Spleen (tissue), 11 donors: ENCODE results near the gene PARD6G. TPM values are rescaled to one million over a fixed set of nuclear protein-coding genes. Genes with fewer than 3 reads are reported as not detected.

ENCODE experiments used
- DNase-seq: peaks from one replicate; pipeline ENCODE4 v3.0.0-alpha.2; 2020
- H3K27ac ChIP-seq, 8 donors: fragments of 200-600 bp; sonication (generic) in 7 of 8; 1 replicate in 4 of 8; 2 replicates in 4 of 8; pipeline versions ENCODE4 v1.5.0 to v1.8.0; 2016 to 2021; ENCODE audit warnings: inconsistent platforms in 4 of 8, mild to moderate bottlenecking in 4 of 8, moderate library complexity in 1 of 8
- H3K27me3 ChIP-seq, 7 donors: fragments of 200-600 bp; sonication (generic) in 6 of 7; replicated peaks in 1 of 7; 1 replicate in 4 of 7; 2 replicates in 3 of 7; pipeline versions ENCODE4 v1.5.0 to v1.8.0; 2016 to 2021; ENCODE audit warnings: inconsistent platforms in 3 of 7, mild to moderate bottlenecking in 1 of 7
- H3K36me3 ChIP-seq, 6 donors: fragments of 200-600 bp; sonication (generic) in 5 of 6; 1 replicate in 4 of 6; 2 replicates in 2 of 6; pipeline versions ENCODE4 v1.5.0 to v1.8.0; 2016 to 2021; ENCODE audit warnings: inconsistent platforms in 2 of 6
- H3K4me1 ChIP-seq, 6 donors: fragments of 200-600 bp; sonication (generic) in 5 of 6; 1 replicate in 3 of 6; 2 replicates in 3 of 6; pipeline versions ENCODE4 v1.5.0 to v1.8.0; 2016 to 2021; ENCODE audit warnings: inconsistent platforms in 3 of 6
- H3K4me3 ChIP-seq, 8 donors: fragments of 200-600 bp; sonication (generic) in 7 of 8; 1 replicate in 4 of 8; 2 replicates in 4 of 8; pipeline versions ENCODE4 v1.5.0 to v1.8.0; 2016 to 2021; ENCODE audit warnings: inconsistent platforms in 4 of 8, mild to moderate bottlenecking in 4 of 8, moderate library complexity in 2 of 8
- H3K9me3 ChIP-seq, 8 donors: fragments of 200-600 bp; sonication (generic) in 7 of 8; 1 replicate in 4 of 8; 2 replicates in 4 of 8; pipeline versions ENCODE4 v1.5.0 to v1.8.0; 2016 to 2021; ENCODE audit warnings: inconsistent platforms in 4 of 8
- POLR2A ChIP-seq, 3 donors: fragments of 450-650 bp; IDR thresholded peaks; one replicate each; pipeline ENCODE4 v1.5.1; 2017; ENCODE audit warnings: antibody characterized with exemption in 3 of 3, mild to moderate bottlenecking in 1 of 3
- POLR2AphosphoS5 ChIP-seq, 3 donors: sonication (generic); formaldehyde crosslinking; IDR thresholded peaks; one replicate each; pipeline ENCODE4 v1.5.1; 2017; ENCODE audit warnings: antibody characterized with exemption in 3 of 3
- WGBS, 5 donors: extraction: QIAGEN DNeasy Blood & Tissue Kit in 3 of 5; methylation state at CpG; one replicate each; pipeline versions ENCODE4 v1.1.5 to v1.1.7; 2013 to 2018; 5-methylcytosine and 5-hydroxymethylcytosine counted together
- intact Hi-C: fragments of 100-400 bp; cut with DNase I; formaldehyde crosslinking; loops from one replicate; pipeline ENCODE4 v1.15.0; 2023; ENCODE audit warnings: low total_unique reads
- polyA plus RNA-seq, 3 donors: library from polyadenylated mRNA; stranded (reverse); fragments of 200-250 nt; gene quantifications; one replicate each; pipeline ENCODE4 v1.2.1, GENCODE V29; 2013
- total RNA-seq, 7 donors: library from RNA; depleted of rRNA in 3 of 7; stranded (reverse); fragments of >200 nt in 3 of 7; fragmentation: NEBNext Ultra II Directional in 4 of 7; extraction: Animal tissue kit (Norgen Biotek cat#: 25700) in 4 of 7; gene quantifications; one replicate each; pipeline versions ENCODE4 v1.1.0 to v1.2.1, GENCODE V29; 2016 to 2021
- TF ChIP-seq, protein P1 (sequence below), 11 experiments: fragments of 200-600 bp in 7 of 11; fragments of 450-650 bp in 4 of 11; sonication (generic) in 4 of 11; IDR thresholded peaks in 8 of 11; conservative IDR thresholded peaks in 3 of 11; 1 replicate in 7 of 11; 2 replicates in 4 of 11; pipeline versions ENCODE4 v1.4.0 to v1.8.0; 2016 to 2021; ENCODE audit warnings: antibody characterized with exemption in 11 of 11, inconsistent platforms in 4 of 11, mild to moderate bottlenecking in 1 of 11
- donor health status: healthy with polysubstance abuse.
- donor health status: DM: no; HTN: no; CAD: no; lungs with moderate emphysema.
- donor health status: DM: no; HTN: no; CAD: no.
- donor health status: Bipolar disorder and iron deficiency.
- donor health status: healthy.
- donor health status: DM: no; HTN: no; CAD: no.
- donor health status: DM: yes; HTN: yes; CAD: no.

Gene PARD6G
- total and polyA plus RNA-seq, 10 donors: 0.30 to 6.8 (median 2.4) TPM

DNA sequence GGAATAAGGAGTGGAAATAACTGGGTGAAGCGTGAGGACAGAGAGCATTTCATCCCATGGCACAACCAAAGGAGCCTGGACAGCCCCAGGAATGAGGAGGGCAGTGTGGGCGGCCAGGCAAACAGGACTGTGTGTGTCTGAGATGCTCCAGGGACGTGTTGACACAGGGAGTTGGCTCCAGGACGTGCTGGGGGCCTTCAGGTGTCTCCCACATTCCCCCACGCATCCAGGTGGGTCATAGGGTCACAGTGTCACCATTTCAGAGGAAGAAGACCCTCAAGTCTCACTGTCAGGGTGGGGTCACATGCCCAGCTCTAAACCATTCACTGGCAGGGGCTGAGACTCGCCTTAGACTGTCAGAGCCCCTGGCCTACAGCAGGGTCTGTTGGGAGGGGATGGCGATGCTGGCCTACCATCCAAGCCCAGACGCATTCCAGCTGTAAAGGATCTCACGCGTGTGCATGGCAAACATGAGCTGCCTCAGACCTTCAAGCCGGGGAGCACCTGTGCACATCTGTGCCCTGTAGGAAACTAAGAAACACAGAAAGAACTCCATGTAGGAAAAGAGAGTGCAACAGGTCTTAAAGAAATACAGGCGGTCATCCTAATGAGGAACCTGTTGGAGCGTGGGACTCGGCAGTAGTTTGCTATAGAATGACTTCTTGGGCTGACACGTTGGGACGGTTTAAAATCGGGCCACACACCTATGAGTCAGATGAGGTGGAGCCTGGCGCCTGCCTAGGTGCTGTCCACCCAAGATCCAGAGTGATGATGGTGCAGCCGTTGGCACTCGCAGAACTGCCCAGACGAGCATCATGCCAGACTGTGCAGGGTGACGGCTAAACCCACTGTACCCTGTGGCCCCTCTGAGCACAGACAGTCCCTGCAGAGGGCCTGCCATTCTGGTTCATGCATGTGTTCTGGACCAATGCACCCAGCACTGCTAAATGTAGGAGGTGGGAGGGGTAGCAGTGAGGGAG, 17.3 kb downstream of the PARD6G start:
- Histone ChIP-seq H3K4me3 (no peak overlapping the region), H3K27me3 (peaks cover 0 to 7% (median 0%) of the 10 kb centered on the region in 7 donors), H3K27ac (no peak overlapping the region), H3K36me3 (no peaks in the 10 kb centered on the region), H3K9me3 (no peaks in the 10 kb centered on the region), H3K4me1 (no peaks in the 10 kb centered on the region)
- DNase-seq: no peak
- TF ChIP-seq POLR2AphosphoS5 (IDR thresholded peaks at IDR 0.05): no peak
- intact Hi-C loops: no loop called here
- 83 to 94% (median 91%) methylated on average over 22 of the region's 22 CpGs for WGBS, 5 donors

- DNase-seq: no peak
- WGBS, 5 donors: 67 to 89% (median 73%) methylated on average over 3 of the region's 3 CpGs
- TF ChIP-seq, protein P1, sequence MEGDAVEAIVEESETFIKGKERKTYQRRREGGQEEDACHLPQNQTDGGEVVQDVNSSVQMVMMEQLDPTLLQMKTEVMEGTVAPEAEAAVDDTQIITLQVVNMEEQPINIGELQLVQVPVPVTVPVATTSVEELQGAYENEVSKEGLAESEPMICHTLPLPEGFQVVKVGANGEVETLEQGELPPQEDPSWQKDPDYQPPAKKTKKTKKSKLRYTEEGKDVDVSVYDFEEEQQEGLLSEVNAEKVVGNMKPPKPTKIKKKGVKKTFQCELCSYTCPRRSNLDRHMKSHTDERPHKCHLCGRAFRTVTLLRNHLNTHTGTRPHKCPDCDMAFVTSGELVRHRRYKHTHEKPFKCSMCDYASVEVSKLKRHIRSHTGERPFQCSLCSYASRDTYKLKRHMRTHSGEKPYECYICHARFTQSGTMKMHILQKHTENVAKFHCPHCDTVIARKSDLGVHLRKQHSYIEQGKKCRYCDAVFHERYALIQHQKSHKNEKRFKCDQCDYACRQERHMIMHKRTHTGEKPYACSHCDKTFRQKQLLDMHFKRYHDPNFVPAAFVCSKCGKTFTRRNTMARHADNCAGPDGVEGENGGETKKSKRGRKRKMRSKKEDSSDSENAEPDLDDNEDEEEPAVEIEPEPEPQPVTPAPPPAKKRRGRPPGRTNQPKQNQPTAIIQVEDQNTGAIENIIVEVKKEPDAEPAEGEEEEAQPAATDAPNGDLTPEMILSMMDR (IDR thresholded peaks at IDR 0.05 in 8 of 11, conservative IDR thresholded peaks at IDR 0.05 in 3 of 11): no peak
- TF ChIP-seq POLR2A (IDR thresholded peaks at IDR 0.05) (no peak), POLR2AphosphoS5 (IDR thresholded peaks at IDR 0.05) (no peak)
- Histone ChIP-seq H3K36me3 (no peaks in the 10 kb centered on the region), H3K27ac (no peak overlapping the region), H3K4me1 (no peaks in the 10 kb centered on the region), H3K27me3 (peaks cover 0 to 7% (median 0%) of the 10 kb centered on the region in 7 donors), H3K4me3 (no peak overlapping the region), H3K9me3 (no peaks in the 10 kb centered on the region)
- intact Hi-C loops: no loop called here
Observed at GRCh38 chr18:80229363-80229762, 18.0 kb downstream of the PARD6G start.

GRCh38 chr18:80228051-80228848, 19.1 kb downstream of the PARD6G start:
- Histone ChIP-seq H3K27ac (no peak overlapping the region), H3K4me1 (no peaks in the 10 kb centered on the region), H3K27me3 (no peaks in the 10 kb centered on the region), H3K9me3 (no peaks in the 10 kb centered on the region), H3K36me3 (no peaks in the 10 kb centered on the region), H3K4me3 (no peak overlapping the region)
- intact Hi-C loops: no loop called here
- WGBS, 5 donors: 81 to 86% (median 83%) methylated on average over 18 of the region's 18 CpGs
- TF ChIP-seq POLR2A (IDR thresholded peaks at IDR 0.05) (no peak), POLR2AphosphoS5 (IDR thresholded peaks at IDR 0.05) (no peak)
- TF ChIP-seq, protein P1 (IDR thresholded peaks at IDR 0.05 in 8 of 11, conservative IDR thresholded peaks at IDR 0.05 in 3 of 11): no peak
- DNase-seq: no peak

GRCh38 chr18:80227472-80227871, 19.8 kb downstream of the PARD6G start:
- intact Hi-C loops: no loop called here
- TF ChIP-seq POLR2AphosphoS5 (IDR thresholded peaks at IDR 0.05) (no peak), POLR2A (IDR thresholded peaks at IDR 0.05) (no peak)
- TF ChIP-seq, protein P1 (IDR thresholded peaks at IDR 0.05 in 8 of 11, conservative IDR thresholded peaks at IDR 0.05 in 3 of 11): no peak
- WGBS, 5 donors: 70 to 92% (median 78%) methylated on average over 5 of the region's 5 CpGs
- H3K4me3 ChIP-seq: no peak overlapping the region
- H3K27ac ChIP-seq: no peak overlapping the region
- no peaks in the 10 kb centered on the region for H3K4me1 ChIP-seq
- H3K9me3 ChIP-seq: no peaks in the 10 kb centered on the region
- DNase-seq: no peak
- H3K27me3 ChIP-seq: no peaks in the 10 kb centered on the region
- H3K36me3 ChIP-seq: no peaks in the 10 kb centered on the region
